K562 (cell line): ENCODE results near the gene PTGIR. TPM values are rescaled to one million over a fixed set of nuclear protein-coding genes. Genes with fewer than 3 reads are reported as not detected.

Source experiments
- CBX5 ChIP-seq: IDR thresholded peaks from 2 replicates; pipeline ENCODE4 v1.6.1; 2014; ENCODE audit warnings: low read depth, borderline replicate concordance
- CEBPZ ChIP-seq: fragments of 150-350 bp; IDR thresholded peaks from 2 replicates; pipeline ENCODE4 v1.6.1; 2014; ENCODE audit warnings: low read depth, mild to moderate bottlenecking, low read length, borderline replicate concordance
- ESRRB ChIP-seq: fragments of 250-450 bp; sonication (Bioruptor Pico); IDR thresholded peaks from 2 replicates; pipeline ENCODE4 v1.5.0; 2020; ENCODE audit warnings: mild to moderate bottlenecking, moderate library complexity, borderline replicate concordance
- ETS1 ChIP-seq: conservative IDR thresholded peaks from 2 replicates; pipeline ENCODE4 v1.6.1; 2011; ENCODE audit warnings: low read depth, mild to moderate bottlenecking, low read length; ENCODE audit not compliant: control insufficient read depth
- KDM1A ChIP-seq, 2 experiments: fragments of 450-650 bp; IDR thresholded peaks; 2 replicates each; pipeline ENCODE4 v1.6.1; 2016; ENCODE audit warnings: mild to moderate bottlenecking in 2 of 2
- KDM5B ChIP-seq: fragments of 200-600 bp; sonication (generic); IDR thresholded peaks from 2 replicates; pipeline ENCODE4 v1.6.1; 2012; ENCODE audit warnings: low read depth, mild to moderate bottlenecking, moderate library complexity, low read length, control low read depth, inconsistent platforms; ENCODE audit not compliant: insufficient replicate concordance
- LARP7 ChIP-seq: fragments of 450-650 bp; IDR thresholded peaks from 2 replicates; pipeline ENCODE4 v1.6.1; 2016
- PCBP2 ChIP-seq: fragments of 200-400 bp; formaldehyde crosslinking; IDR thresholded peaks from 2 replicates; pipeline ENCODE4 v1.6.1; 2018; ENCODE audit warnings: low read length, low read depth, mild to moderate bottlenecking, moderate library complexity; ENCODE audit not compliant: poor library complexity, severe bottlenecking
- POLR2B ChIP-seq: fragments of 450-650 bp; IDR thresholded peaks from 2 replicates; pipeline ENCODE4 v1.6.1; 2018; ENCODE audit warnings: low read depth; ENCODE audit not compliant: partially characterized antibody
- RB1 ChIP-seq: fragments of 450-650 bp; IDR thresholded peaks from 2 replicates; pipeline ENCODE4 v1.6.1; 2017; ENCODE audit warnings: low read depth, mild to moderate bottlenecking
- SMAD2 ChIP-seq: fragments of 150-350 bp; IDR thresholded peaks from 2 replicates; pipeline ENCODE4 v1.6.1; 2014; ENCODE audit warnings: low read depth, mild to moderate bottlenecking, low read length
- STAG1 ChIP-seq: sonication (generic); formaldehyde crosslinking; IDR thresholded peaks from 2 replicates; pipeline ENCODE4 v1.5.0; 2020; ENCODE audit warnings: missing genetic modification reagents, borderline replicate concordance
- STAT5A ChIP-seq: IDR thresholded peaks from 2 replicates; pipeline ENCODE4 v1.6.1; 2012; ENCODE audit warnings: low read length, inconsistent platforms, borderline replicate concordance
- SUPT5H ChIP-seq: fragments of 450-650 bp; IDR thresholded peaks from 2 replicates; pipeline ENCODE4 v1.6.1; 2016
- TCF7L2 ChIP-seq: fragments of 150-350 bp; IDR thresholded peaks from 2 replicates; pipeline ENCODE4 v1.6.1; 2016; ENCODE audit warnings: low read depth, mild to moderate bottlenecking, low read length, moderate library complexity
- XRCC5 ChIP-seq: fragments of 200-400 bp; formaldehyde crosslinking; IDR thresholded peaks from 2 replicates; pipeline ENCODE4 v1.6.1; 2017; ENCODE audit warnings: low read depth, mild to moderate bottlenecking, low read length
- ZBTB2 ChIP-seq: fragments of 450-650 bp; IDR thresholded peaks from 2 replicates; pipeline ENCODE4 v1.6.1; 2016; ENCODE audit warnings: antibody characterized with exemption
- ZBTB34 ChIP-seq: fragments of 250-450 bp; sonication (Bioruptor Pico); IDR thresholded peaks from 2 replicates; pipeline ENCODE4 v1.8.0; 2021; ENCODE audit warnings: mild to moderate bottlenecking, moderate library complexity
- ZFX ChIP-seq: sonication (generic); formaldehyde crosslinking; IDR thresholded peaks from 2 replicates; pipeline ENCODE4 v1.8.0; 2022; ENCODE audit warnings: mild to moderate bottlenecking, missing genetic modification reagents, moderate library complexity
- ZNF282 ChIP-seq: sonication (generic); formaldehyde crosslinking; IDR thresholded peaks from 2 replicates; pipeline ENCODE4 v1.8.1; 2023; ENCODE audit warnings: missing genetic modification reagents
- ZNF583 ChIP-seq: fragments of 250-450 bp; sonication (Bioruptor Pico); IDR thresholded peaks from 2 replicates; pipeline ENCODE4 v1.4.0; 2020
- polyA plus RNA-seq, 8 experiments: library from polyadenylated mRNA; depleted of rRNA in 4 of 8; stranded (reverse) in 5 of 8; unstranded in 3 of 8; fragments of >200 nt; fragmentation: Nextera tagmentation in 2 of 8; fragmentation: Illumina TruSeq in 1 of 8; extraction: Ambion mirVana in 2 of 8; extraction: Trizol in 1 of 8; gene quantifications; 2 replicates each; pipeline versions ENCODE4 v1.2.1 to v1.2.3, GENCODE V29; 2011 to 2014; ENCODE audit warnings: inconsistent platforms in 1 of 8, missing spikeins in 1 of 8
- total RNA-seq, 7 experiments: library from RNA; depleted of rRNA in 6 of 7; stranded (reverse); fragments of >200 nt in 6 of 7; fragmentation: Illumina TruSeq in 2 of 7; extraction: Trizol in 2 of 7; gene quantifications; 2 replicates each; pipeline versions ENCODE4 v1.2.1 to v1.2.3, GENCODE V29; 2011 to 2021; ENCODE audit warnings: low replicate concordance in 1 of 7

PTGIR gene
- total and polyA plus RNA-seq, 9 of the 15 experiments (the other 6 are each of a cell fraction or from before 2014, with no cell fraction given), result 0.11 to 3.4 (median 1.1) TPM; not detected in 1

- TF ChIP-seq ZBTB2 (no peak), CEBPZ (no peak), XRCC5 (peak; percentile 30; the same call in 1 of the 2 replicates), KDM5B (peak; percentile 73), ESRRB (CRISPR knock-in tag) (no peak), STAG1 (CRISPR knock-in tag) (0 out of 2 replicates have a peak, but pooled peaks have one; percentile 34), KDM1A (IDR thresholded peaks at IDR 0.05) (0 out of 4 replicates have a peak, but pooled peaks of 1 of the 2 experiments have one; percentile 8), PCBP2 (no peak), TCF7L2 (no peak), STAT5A (no peak), CBX5 (no peak), ETS1 (0 out of 2 replicates have a peak, but pooled peaks have one; percentile 41), POLR2B (peak; percentile 51), ZNF583 (CRISPR knock-in tag) (no peak), ZBTB34 (CRISPR knock-in tag) (no peak), RB1 (no peak), ZFX (CRISPR knock-in tag) (peak; percentile 1; the same call in 1 of the 2 replicates), SMAD2 (no peak), SUPT5H (peak; percentile 68), ZNF282 (no peak), LARP7 (no peak)
Observed at GRCh38 chr19:46601318-46602224, 23.3 kb downstream of the PTGIR start, which contains the start of gene CALM3 (continued).
